HepG2 (cell line): ENCODE measurements around the gene CIROP. TPM values are rescaled to one million over a fixed set of nuclear protein-coding genes. Genes with fewer than 3 reads are reported as not detected.

Experiments
- ATF1 ChIP-seq: IDR thresholded peaks from 2 replicates; pipeline ENCODE4 v1.6.1; 2016; ENCODE audit warnings: mild to moderate bottlenecking, control low read depth
- DMAP1 ChIP-seq: IDR thresholded peaks from 2 replicates; pipeline ENCODE4 v1.6.1; 2016
- ESRRA ChIP-seq: sonication (generic); formaldehyde crosslinking; IDR thresholded peaks from 2 replicates; pipeline ENCODE4 v1.5.1; 2020; ENCODE audit warnings: mild to moderate bottlenecking, low read depth, missing genetic modification reagents
- GRHL1 ChIP-seq: sonication (generic); formaldehyde crosslinking; conservative IDR thresholded peaks from 2 replicates; pipeline ENCODE4 v1.8.0; 2022; ENCODE audit warnings: missing genetic modification reagents
- IKZF5 ChIP-seq: IDR thresholded peaks from 2 replicates; pipeline ENCODE4 v1.6.1; 2018; ENCODE audit warnings: missing genetic modification reagents, mild to moderate bottlenecking, missing compliant biosample characterization
- MTA3 ChIP-seq: sonication (generic); formaldehyde crosslinking; IDR thresholded peaks from 2 replicates; pipeline ENCODE4 v1.4.0; 2020; ENCODE audit warnings: missing genetic modification reagents
- PRDM15 ChIP-seq: sonication (generic); formaldehyde crosslinking; IDR thresholded peaks from 2 replicates; pipeline ENCODE4 v1.4.0; 2020; ENCODE audit warnings: missing genetic modification reagents
- ZBTB3 ChIP-seq: sonication (generic); formaldehyde crosslinking; IDR thresholded peaks from 2 replicates; pipeline ENCODE4 v1.4.0; 2020; ENCODE audit warnings: low read depth, mild to moderate bottlenecking, moderate library complexity, missing genetic modification reagents, borderline replicate concordance
- ZFX ChIP-seq: sonication (generic); formaldehyde crosslinking; IDR thresholded peaks from 2 replicates; pipeline ENCODE4 v1.4.0; 2020; ENCODE audit warnings: mild to moderate bottlenecking, low read depth, missing genetic modification reagents, moderate library complexity
- polyA plus RNA-seq, 8 experiments: library from polyadenylated mRNA; depleted of rRNA in 3 of 8; stranded (reverse) in 7 of 8; unstranded in 1 of 8; fragments of >200 nt; fragmentation: Illumina TruSeq in 4 of 8; extraction: Trizol in 4 of 8; gene quantifications; 2 replicates each; pipeline versions ENCODE4 v1.2.1 to v1.2.3, GENCODE V29; 2011 to 2016; ENCODE audit warnings: low read depth in 4 of 8, missing spikeins in 1 of 8, mixed read lengths in 1 of 8; ENCODE audit not compliant: insufficient read depth in 1 of 8
- total RNA-seq, 5 experiments: library from RNA; depleted of rRNA; stranded (reverse); fragments of >200 nt; fragmentation: Illumina TruSeq; extraction: Trizol; gene quantifications; 2 replicates each; pipeline ENCODE4 v1.2.3, GENCODE V29; 2016; ENCODE audit warnings: low read depth in 1 of 5
- TF ChIP-seq, protein P1 (sequence below), 2 experiments: sonication (generic) in 1 of 2; formaldehyde crosslinking in 1 of 2; IDR thresholded peaks; 2 replicates each; pipeline versions ENCODE4 v1.4.0 to v1.6.1; 2018 to 2020; ENCODE audit warnings: missing genetic modification reagents in 2 of 2, borderline replicate concordance in 1 of 2, low read depth in 1 of 2, mild to moderate bottlenecking in 1 of 2, missing biosample characterization in 1 of 2
- TF ChIP-seq, protein P2 (sequence below): sonication (generic); formaldehyde crosslinking; IDR thresholded peaks from 2 replicates; pipeline ENCODE4 v1.4.0; 2020; ENCODE audit warnings: missing genetic modification reagents, mild to moderate bottlenecking, borderline replicate concordance
- TF ChIP-seq, protein P3 (sequence below): sonication (generic); formaldehyde crosslinking; IDR thresholded peaks from 2 replicates; pipeline ENCODE4 v1.9.0; 2022; ENCODE audit warnings: low read depth, missing genetic modification reagents
- TF ChIP-seq, protein P4 (sequence below): IDR thresholded peaks from 2 replicates; pipeline ENCODE4 v1.6.1; 2016; ENCODE audit warnings: mild to moderate bottlenecking
- TF ChIP-seq, protein P5 (sequence below): sonication (generic); formaldehyde crosslinking; IDR thresholded peaks from 2 replicates; pipeline ENCODE4 v1.4.0; 2020; ENCODE audit warnings: missing genetic modification reagents

CIROP gene
- total and polyA plus RNA-seq, 2 of the 13 experiments (the other 11 are each of a cell fraction or from before 2014, with no cell fraction given): 0.07 TPM; not detected in 1

DNA sequence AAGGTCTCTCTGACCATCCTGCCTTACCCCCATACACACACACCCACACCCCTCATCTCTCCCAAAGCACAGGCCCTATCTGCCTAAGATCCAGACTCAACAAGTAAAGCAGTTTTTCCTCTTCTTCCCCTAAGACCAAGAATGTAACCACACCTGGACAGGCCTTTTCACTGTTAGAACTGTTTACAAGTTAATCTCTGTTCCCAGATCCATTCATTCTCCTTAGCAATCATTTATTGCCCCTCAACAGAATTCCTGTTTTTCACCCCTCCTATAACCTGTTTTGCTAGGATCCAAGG, 1.9 kb upstream of the CIROP start (continued):
- TF ChIP-seq, protein P1, sequence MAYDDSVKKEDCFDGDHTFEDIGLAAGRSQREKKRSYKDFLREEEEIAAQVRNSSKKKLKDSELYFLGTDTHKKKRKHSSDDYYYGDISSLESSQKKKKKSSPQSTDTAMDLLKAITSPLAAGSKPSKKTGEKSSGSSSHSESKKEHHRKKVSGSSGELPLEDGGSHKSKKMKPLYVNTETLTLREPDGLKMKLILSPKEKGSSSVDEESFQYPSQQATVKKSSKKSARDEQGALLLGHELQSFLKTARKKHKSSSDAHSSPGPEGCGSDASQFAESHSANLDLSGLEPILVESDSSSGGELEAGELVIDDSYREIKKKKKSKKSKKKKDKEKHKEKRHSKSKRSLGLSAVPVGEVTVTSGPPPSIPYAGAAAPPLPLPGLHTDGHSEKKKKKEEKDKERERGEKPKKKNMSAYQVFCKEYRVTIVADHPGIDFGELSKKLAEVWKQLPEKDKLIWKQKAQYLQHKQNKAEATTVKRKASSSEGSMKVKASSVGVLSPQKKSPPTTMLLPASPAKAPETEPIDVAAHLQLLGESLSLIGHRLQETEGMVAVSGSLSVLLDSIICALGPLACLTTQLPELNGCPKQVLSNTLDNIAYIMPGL (CRISPR knock-in tag; IDR thresholded peaks at IDR 0.05; ENCODE audit: borderline replicate concordance in 1 of 2, low read depth in 1 of 2): 0 out of 4 replicates have a peak, but pooled peaks of 1 of the 2 experiments have one; percentile 10
- TF ChIP-seq IKZF5 (no peak), GRHL1 (no peak), DMAP1 (CRISPR knock-in tag) (no peak), ESRRA (no peak), ZBTB3 (CRISPR knock-in tag) (no peak), ZFX (CRISPR knock-in tag) (no peak; the same call in 1 of the 2 replicates), PRDM15 (CRISPR knock-in tag) (no peak), ATF1 (0 out of 2 replicates have a peak, but pooled peaks have one; percentile 29), MTA3 (no peak)
- TF ChIP-seq, protein P2, sequence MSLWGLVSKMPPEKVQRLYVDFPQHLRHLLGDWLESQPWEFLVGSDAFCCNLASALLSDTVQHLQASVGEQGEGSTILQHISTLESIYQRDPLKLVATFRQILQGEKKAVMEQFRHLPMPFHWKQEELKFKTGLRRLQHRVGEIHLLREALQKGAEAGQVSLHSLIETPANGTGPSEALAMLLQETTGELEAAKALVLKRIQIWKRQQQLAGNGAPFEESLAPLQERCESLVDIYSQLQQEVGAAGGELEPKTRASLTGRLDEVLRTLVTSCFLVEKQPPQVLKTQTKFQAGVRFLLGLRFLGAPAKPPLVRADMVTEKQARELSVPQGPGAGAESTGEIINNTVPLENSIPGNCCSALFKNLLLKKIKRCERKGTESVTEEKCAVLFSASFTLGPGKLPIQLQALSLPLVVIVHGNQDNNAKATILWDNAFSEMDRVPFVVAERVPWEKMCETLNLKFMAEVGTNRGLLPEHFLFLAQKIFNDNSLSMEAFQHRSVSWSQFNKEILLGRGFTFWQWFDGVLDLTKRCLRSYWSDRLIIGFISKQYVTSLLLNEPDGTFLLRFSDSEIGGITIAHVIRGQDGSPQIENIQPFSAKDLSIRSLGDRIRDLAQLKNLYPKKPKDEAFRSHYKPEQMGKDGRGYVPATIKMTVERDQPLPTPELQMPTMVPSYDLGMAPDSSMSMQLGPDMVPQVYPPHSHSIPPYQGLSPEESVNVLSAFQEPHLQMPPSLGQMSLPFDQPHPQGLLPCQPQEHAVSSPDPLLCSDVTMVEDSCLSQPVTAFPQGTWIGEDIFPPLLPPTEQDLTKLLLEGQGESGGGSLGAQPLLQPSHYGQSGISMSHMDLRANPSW (CRISPR knock-in tag): no peak
- TF ChIP-seq, protein P3, sequence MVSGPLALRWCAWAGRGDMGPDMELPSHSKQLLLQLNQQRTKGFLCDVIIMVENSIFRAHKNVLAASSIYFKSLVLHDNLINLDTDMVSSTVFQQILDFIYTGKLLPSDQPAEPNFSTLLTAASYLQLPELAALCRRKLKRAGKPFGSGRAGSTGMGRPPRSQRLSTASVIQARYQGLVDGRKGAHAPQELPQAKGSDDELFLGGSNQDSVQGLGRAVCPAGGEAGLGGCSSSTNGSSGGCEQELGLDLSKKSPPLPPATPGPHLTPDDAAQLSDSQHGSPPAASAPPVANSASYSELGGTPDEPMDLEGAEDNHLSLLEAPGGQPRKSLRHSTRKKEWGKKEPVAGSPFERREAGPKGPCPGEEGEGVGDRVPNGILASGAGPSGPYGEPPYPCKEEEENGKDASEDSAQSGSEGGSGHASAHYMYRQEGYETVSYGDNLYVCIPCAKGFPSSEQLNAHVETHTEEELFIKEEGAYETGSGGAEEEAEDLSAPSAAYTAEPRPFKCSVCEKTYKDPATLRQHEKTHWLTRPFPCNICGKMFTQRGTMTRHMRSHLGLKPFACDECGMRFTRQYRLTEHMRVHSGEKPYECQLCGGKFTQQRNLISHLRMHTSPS (CRISPR knock-in tag): no peak
- TF ChIP-seq, protein P4, sequence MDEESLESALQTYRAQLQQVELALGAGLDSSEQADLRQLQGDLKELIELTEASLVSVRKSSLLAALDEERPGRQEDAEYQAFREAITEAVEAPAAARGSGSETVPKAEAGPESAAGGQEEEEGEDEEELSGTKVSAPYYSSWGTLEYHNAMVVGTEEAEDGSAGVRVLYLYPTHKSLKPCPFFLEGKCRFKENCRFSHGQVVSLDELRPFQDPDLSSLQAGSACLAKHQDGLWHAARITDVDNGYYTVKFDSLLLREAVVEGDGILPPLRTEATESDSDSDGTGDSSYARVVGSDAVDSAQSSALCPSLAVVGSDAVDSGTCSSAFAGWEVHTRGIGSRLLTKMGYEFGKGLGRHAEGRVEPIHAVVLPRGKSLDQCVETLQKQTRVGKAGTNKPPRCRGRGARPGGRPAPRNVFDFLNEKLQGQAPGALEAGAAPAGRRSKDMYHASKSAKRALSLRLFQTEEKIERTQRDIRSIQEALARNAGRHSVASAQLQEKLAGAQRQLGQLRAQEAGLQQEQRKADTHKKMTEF (CRISPR knock-in tag): no peak
- TF ChIP-seq, protein P5, sequence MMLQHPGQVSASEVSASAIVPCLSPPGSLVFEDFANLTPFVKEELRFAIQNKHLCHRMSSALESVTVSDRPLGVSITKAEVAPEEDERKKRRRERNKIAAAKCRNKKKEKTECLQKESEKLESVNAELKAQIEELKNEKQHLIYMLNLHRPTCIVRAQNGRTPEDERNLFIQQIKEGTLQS (CRISPR knock-in tag): no peak
